HG03457 (cell line): ENCODE results near the gene PLXNC1.

Experiments
- ATAC-seq: cut with Tn5 transposase; IDR thresholded peaks from one replicate; pipeline ENCODE4 v1.9.1; 2021; ENCODE audit warnings: moderate number of reproducible peaks; ENCODE audit not compliant: unreplicated experiment

Gene PLXNC1

DNA sequence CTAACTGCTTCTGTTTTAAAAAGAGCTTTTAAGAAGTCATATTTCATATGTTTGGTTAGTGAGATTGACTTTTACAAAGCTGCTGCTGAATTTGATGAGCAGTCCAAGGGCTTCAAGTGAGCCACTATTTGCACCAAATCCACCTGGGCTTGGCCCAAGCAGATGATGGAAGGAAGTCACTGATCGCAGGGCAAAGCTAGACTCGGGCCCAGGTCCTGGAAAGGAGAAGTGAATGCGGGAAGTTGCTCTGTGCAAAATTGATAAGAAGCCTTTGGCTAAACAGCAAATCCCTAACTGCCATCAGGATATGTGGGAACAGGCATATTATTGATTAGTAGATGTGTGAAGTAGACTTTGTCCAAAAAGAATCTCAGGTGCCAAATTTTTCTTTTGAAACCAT lies 30.5 kb downstream of the PLXNC1 start:
- ATAC-seq = no peak

DNA sequence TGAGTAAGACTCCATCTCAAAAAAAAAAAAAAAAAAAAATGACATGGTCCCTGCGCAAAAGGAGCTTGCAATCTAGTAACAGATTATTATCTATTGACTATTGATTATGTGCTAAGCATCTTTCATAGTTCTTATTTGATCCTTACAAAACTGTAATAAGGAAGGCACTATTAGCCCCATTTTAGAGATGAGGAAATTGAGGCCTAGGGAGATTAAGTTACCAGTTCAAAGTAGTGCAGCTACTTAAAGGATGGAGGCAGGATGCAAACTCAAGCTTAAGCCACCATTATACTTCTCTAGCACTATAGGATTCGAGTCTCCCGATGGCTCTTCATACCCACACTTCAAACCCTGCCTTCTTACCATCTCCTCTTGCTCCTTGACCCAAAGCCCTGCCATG lies 31.3 kb downstream of the PLXNC1 start:
- ATAC-seq = no peak

GRCh38 chr12:94180558-94181296 lies 32.4 kb downstream of the PLXNC1 start:
- no peak for ATAC-seq

DNA sequence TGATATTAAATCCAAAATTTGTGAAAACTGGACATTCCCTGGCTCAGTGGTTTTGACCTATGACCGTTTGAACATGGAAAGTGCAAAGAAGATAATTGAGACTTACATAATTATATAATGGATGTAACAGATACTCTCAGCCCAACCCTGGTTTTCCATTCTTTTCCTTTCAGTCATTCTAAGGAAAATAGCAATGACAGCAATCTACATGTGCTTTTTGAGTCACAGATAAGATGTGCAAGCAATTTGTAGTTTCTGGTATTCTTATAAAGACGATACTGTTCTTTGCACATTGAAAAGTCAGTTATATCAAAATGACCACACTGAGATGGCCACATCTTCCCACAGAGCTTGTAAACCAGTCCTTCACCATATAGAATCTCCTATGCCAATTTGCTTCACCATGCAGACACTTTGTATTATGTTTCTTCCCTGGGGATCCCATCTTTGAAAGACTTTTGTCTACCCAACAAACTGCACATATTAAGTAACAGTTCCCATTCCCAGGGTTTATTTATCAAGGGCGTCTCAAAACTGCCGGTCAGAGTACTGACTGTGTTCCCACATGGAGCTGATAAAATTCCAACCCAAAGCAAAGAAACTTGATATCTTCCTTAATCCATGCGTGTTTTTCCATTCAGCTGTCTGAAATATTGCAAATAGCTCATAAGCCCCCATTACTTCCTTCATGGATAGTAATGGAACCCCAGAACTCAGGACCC lies 34.8 kb downstream of the PLXNC1 start:
- no peak for ATAC-seq

DNA sequence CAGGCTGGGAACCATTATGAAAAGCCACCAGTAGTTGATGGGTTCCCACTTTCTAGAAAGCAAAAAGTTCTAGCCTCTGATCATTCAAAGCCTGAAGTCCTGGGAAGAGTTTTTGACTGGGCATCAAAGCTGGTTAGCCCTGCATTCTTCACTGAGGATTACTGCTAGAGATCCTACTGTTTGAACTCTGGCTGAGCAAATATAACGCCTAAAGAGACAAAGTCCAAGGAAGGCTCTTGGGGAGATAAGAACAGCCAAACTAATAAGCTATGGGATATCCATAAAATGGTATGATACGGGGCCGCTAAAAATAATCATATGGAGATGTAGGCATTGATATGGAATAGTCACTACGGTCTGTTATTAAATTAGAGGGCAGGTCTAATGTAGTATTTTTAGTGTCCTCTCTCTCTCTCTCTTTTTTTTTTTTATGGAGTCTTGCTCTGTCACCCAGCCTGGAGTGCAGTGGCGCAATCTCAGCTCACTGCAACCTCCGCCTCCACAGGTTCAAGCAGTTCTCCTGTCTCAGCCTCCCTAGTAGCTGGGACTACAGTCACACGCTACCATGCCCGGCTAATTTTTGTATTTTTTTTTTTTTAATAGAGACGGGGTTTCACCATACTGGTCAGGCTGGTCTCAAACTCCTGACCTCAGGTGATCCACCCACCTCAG lies 35.5 kb downstream of the PLXNC1 start:
- no peak for ATAC-seq

DNA sequence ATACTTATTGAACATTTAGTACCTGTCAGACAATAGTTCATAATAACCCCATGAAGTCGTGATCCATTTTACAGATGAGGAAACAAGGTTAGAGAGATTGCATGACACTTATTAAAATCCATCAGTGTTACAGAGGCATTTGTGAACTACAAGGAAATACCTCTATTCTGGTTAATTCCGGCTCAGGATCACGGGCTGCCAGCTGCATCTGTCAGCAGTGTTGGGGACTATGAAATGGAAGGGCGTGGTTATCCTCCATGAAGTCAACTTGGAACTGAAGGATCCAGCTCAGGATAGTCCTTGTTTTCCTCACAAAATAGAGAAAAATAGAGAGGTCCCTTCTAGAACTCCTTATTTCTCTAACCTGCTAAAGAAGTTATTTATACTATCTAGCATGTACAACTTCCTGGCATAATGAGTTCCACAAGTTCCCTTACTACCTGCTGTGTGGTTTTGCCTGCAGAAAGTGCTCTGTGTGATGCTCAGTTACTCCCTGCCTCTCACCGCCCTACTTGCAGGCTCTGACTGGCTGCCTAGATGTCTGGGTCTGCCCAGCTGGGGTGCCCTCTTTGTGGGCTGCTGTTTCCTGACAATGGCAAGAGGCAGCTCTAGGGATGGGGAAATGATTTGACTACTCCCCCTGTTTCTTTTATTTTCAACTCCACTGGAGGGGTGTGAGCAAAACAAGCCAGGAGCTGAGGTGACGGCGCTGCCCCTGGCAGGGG lies 36.8 kb downstream of the PLXNC1 start:
- ATAC-seq = no peak

DNA sequence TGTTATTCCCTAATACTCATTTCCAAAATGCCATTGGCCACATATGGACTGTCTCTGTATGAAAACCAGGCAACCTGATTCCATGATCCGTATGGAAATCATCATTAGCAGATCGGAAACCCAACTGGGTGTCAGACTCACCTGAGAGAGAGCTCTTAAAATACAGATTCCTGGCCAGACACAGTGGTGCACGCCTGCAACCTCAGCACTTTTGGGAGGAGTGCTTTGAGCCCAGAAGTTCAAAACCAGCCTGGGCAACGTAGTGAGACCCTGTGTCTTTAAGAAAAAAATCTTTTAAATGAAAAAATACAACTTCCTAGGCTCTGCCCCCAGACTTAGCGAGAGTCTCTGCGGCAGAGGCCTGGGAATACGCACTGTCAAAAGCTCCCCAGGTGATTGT lies 37.4 kb downstream of the PLXNC1 start:
- ATAC-seq = no peak

DNA sequence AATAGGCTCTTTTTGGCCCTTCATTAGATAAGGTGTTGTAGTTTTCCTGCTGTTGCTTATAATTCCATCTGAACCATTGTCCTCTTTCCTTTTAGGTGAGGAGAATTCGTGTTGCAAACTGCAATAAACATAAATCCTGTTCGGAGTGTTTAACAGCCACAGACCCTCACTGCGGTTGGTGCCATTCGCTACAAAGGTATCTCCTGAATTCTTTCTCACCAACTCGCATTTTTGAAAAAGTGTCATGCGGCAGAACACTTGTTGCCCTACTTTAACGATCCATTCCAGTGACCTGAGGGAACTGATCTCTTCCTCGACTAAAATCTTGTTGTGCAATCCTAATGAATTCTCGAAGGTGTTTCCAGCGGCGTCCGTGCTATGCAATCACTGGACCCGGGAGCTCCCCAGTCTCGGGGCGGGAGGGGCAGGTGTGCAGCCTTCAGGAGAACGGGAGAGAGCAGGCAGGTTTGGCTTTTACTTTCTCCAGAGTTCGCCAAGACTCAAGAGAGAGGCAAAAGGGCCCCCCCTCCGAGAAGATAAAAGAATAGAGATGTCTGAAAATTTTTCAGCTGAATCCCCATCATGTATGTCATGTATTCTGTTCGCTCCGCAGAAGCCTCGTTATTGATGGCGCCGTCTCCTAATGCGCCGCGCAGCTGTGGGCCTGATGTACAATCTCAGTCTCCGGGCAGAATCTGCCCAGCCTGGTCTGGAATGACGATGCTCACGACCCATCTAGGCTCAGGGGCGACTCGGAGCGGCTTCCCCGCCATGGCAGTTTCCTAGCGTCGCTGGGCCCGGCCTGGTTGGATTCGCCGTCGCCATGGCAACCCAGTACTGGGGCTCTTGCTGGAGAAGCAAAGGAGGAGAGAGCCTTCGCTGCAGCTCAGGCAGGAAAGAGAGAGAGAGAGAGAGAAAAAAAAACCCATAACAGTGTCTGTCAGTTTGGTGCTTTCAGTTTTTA lies 38.2 kb downstream of the PLXNC1 start:
- ATAC-seq = no peak

GRCh38 chr12:94187361-94187760 lies 39.0 kb downstream of the PLXNC1 start:
- no peak for ATAC-seq

DNA sequence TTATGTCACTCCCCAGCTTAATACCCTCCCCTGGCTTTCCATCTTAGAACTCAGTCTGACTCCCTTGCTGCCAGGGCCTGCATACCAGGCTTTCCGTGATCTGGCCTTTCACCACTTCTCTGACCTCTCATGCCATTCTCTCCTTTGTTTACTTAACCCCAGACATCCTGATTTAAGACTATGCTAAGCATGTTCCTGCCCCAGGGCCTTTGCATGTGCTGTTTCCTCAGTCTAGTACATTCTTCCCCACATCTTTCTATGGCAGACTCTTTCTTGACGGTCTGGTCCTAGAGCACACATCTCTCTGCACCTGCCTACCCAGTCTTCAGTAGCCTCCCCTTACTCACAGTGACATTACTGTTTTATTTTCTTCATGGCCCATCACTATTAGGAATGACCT lies 42.2 kb downstream of the PLXNC1 start:
- ATAC-seq = no peak

- no peak for ATAC-seq
Measured at GRCh38 chr12:94191023-94191422, 42.6 kb downstream of the PLXNC1 start.

DNA sequence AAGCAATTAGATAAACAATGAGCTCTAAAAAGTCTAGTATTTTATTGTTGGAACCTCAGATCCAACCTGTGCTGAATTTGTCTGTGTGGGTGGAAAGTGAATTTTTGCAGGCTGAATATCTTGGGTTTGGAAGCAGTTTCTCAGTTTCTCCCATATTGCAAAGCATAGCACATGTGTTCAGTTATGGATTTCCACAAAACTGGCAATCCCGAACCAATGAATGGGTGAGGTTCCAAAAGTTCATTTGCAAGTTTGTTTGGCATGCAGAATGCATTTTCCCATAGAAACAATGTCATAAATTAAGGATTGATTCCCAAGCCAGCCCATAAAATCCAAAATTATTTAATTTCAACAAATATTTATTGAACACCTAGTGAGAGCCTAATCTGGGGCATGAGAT lies 43.4 kb downstream of the PLXNC1 start:
- no peak for ATAC-seq

DNA sequence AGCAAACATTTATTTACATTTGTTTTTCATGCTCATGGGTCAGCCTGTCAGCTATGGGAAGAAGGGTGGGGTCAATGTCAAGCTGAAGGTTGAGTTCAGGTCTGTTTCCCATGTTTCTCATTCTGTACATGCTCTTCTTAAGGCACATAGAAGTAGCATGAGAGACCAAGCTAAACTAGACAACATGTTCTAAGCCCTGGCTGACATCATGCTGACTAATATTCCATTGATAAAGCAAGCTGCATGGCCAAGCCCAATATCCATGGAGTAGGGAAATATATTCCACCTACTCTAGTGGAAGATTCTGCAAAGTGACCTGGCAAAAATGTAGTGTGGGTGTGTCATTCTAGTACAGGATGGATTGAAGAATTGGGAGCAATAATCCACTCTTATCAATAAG lies 44.1 kb downstream of the PLXNC1 start:
- ATAC-seq = no peak

- ATAC-seq = no peak
Measured at GRCh38 chr12:94193168-94193567, 44.8 kb downstream of the PLXNC1 start.

- no peak for ATAC-seq
Measured at GRCh38 chr12:94195483-94195882, 47.1 kb downstream of the PLXNC1 start.

GRCh38 chr12:94198469-94198868 lies 50.1 kb downstream of the PLXNC1 start:
- no peak for ATAC-seq

- ATAC-seq = no peak
Measured at GRCh38 chr12:94198872-94199271, 50.5 kb downstream of the PLXNC1 start.

- no peak for ATAC-seq
Measured at GRCh38 chr12:94200069-94200468, 51.7 kb downstream of the PLXNC1 start.

- ATAC-seq = no peak
Measured at GRCh38 chr12:94200695-94201094, 52.3 kb downstream of the PLXNC1 start.
